RWPE2 (cell line): ENCODE measurements around the gene DMD.

Experiments
- ATAC-seq: fragments of 200-7000 bp; cut with Tn5 transposase; 3 replicates; pipeline ENCODE4 v1.9.1; 2021; ENCODE audit warnings: low read depth
- DNase-seq: peaks from one replicate; pipeline ENCODE4 v3.0.0-alpha.2; 2020; ENCODE audit warnings: low spot score
- H3K27ac ChIP-seq: fragments of 450-650 bp; 2 replicates; pipeline ENCODE4 v1.5.1; 2017; ENCODE audit warnings: mild to moderate bottlenecking; ENCODE audit not compliant: poor library complexity, severe bottlenecking
- H3K27me3 ChIP-seq: fragments of 250-450 bp; sonication (Bioruptor Pico); 2 replicates; pipeline ENCODE4 v1.5.1; 2021; ENCODE audit warnings: mild to moderate bottlenecking, moderate library complexity; ENCODE audit not compliant: insufficient read depth, poor library complexity, severe bottlenecking
- H3K36me3 ChIP-seq: fragments of 250-450 bp; sonication (Bioruptor Pico); 2 replicates; pipeline ENCODE4 v1.5.1; 2020; ENCODE audit warnings: low read depth, mild to moderate bottlenecking, moderate library complexity
- H3K4me1 ChIP-seq: fragments of 250-450 bp; sonication (Bioruptor Pico); 2 replicates; pipeline ENCODE4 v1.5.1; 2021; ENCODE audit warnings: mild to moderate bottlenecking, moderate library complexity; ENCODE audit not compliant: insufficient read depth, poor library complexity, severe bottlenecking
- H3K4me3 ChIP-seq: fragments of 250-450 bp; sonication (Bioruptor Pico); 2 replicates; pipeline ENCODE4 v1.5.1; 2021; ENCODE audit warnings: mild to moderate bottlenecking, moderate library complexity; ENCODE audit not compliant: severe bottlenecking
- H3K9me3 ChIP-seq: fragments of 250-450 bp; sonication (Bioruptor Pico); 2 replicates; pipeline ENCODE4 v1.5.1; 2021; ENCODE audit warnings: mild to moderate bottlenecking, moderate library complexity; ENCODE audit not compliant: severe bottlenecking
- CTCF ChIP-seq: fragments of 450-650 bp; IDR thresholded peaks from one replicate; pipeline ENCODE4 v1.5.1; 2017; ENCODE audit warnings: mild to moderate bottlenecking, moderate library complexity; ENCODE audit not compliant: poor library complexity, severe bottlenecking

The DMD gene

GRCh38 chrX:31981546-31982062 is 1229.7 kb downstream of the DMD start:
- no peak for DNase-seq
- H3K9me3 ChIP-seq: no peaks in the 10 kb centered on the region
- H3K4me3 ChIP-seq: no peak overlapping the region
- no peaks in the 10 kb centered on the region for H3K27me3 ChIP-seq
- TF ChIP-seq CTCF: no peak
- H3K36me3 ChIP-seq: no peaks in the 10 kb centered on the region
- H3K4me1 ChIP-seq: no peaks in the 10 kb centered on the region
- no peak overlapping the region for H3K27ac ChIP-seq
- ATAC-seq: no peak

- no peak overlapping the region for H3K4me3 ChIP-seq
These were observed 1241.6 kb downstream of the DMD start for GRCh38 chrX:31969714-31970113.

GRCh38 chrX:31962256-31962655 is 1249.1 kb downstream of the DMD start:
- ATAC-seq (no peak), DNase-seq (no peak)
- no peak overlapping the region for H3K4me3 ChIP-seq
- no peaks in the 10 kb centered on the region for H3K36me3 ChIP-seq
- no peaks in the 10 kb centered on the region for H3K4me1 ChIP-seq
- TF ChIP-seq CTCF: no peak
- H3K27me3 ChIP-seq: no peaks in the 10 kb centered on the region
- no peak overlapping the region for H3K27ac ChIP-seq
- H3K9me3 ChIP-seq: no peaks in the 10 kb centered on the region

More at GRCh38 chrX:31969714-31970113, 1241.6 kb downstream of the DMD start:
- no peak for DNase-seq
- ATAC-seq: no peak
- Histone ChIP-seq H3K36me3 (no peaks in the 10 kb centered on the region), H3K4me1 (no peaks in the 10 kb centered on the region), H3K27me3 (no peaks in the 10 kb centered on the region), H3K9me3 (no peaks in the 10 kb centered on the region), H3K27ac (no peak overlapping the region)
- no peak for TF ChIP-seq CTCF

- Histone ChIP-seq H3K9me3 (no peaks in the 10 kb centered on the region), H3K27ac (no peak overlapping the region), H3K36me3 (no peaks in the 10 kb centered on the region), H3K4me1 (no peaks in the 10 kb centered on the region), H3K4me3 (no peak overlapping the region), H3K27me3 (no peaks in the 10 kb centered on the region)
- no peak for ATAC-seq
- TF ChIP-seq CTCF: no peak
- no peak for DNase-seq
These were observed 1276.4 kb downstream of the DMD start for GRCh38 chrX:31934842-31935370.

- Histone ChIP-seq H3K36me3 (no peaks in the 10 kb centered on the region), H3K27me3 (no peaks in the 10 kb centered on the region), H3K4me1 (no peaks in the 10 kb centered on the region), H3K9me3 (no peaks in the 10 kb centered on the region), H3K4me3 (no peak overlapping the region), H3K27ac (no peak overlapping the region)
- ATAC-seq (no peak), DNase-seq (no peak)
- TF ChIP-seq CTCF: no peak
These were observed 1277.3 kb downstream of the DMD start for GRCh38 chrX:31934015-31934414.
